ENCODE measurements around the gene NPY1R.

The NPY1R gene

DNA sequence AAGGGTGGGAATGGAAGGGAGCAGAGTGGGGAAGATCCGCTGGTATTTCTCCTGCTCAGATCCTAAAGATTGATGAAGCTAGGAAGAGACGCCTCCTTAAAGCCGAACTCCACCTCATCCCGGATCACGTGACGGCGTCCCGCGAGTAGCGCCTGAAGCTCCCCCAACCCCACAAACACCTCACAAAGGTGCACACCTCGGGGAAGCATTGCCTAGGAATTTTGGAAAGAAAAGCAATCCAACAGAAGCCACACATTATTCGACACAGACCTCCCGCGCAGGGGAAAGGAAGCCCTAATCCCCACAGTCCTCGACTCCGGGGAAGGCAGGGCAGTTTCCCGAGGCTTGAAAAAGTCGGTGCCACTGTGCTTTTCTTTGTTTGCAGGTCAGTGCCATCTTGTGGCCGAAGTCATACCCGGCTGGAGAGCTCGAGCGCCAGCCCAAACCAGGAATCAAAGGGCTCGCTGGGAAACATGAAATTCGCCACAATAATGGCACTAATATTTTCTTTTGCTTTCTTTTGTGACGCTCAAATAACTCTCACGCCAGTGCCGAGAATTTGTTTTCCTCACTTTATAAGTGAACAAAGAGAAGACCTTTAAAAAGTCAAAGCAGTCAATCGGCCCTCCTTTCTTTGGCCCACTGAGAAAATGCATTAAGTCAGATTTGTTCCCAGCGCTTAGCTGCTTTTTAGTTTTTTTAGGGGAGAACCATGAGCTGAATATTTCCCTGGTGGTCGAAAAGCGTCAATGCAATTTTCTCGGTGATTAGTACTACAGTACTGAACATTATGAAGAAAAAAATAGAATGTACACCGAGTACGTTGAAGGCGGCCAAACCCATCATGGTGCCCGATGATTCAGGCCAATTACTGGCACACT, at the start of gene NPY1R:
Gene NPY1R, minus strand, starts transcription at position 71 of the 881 bp plus-strand sequence. CDS start 6,042 bp downstream, outside the sequence.
- peak in 1 of 4 experiments; percentile 1 for DNase-seq

DNA sequence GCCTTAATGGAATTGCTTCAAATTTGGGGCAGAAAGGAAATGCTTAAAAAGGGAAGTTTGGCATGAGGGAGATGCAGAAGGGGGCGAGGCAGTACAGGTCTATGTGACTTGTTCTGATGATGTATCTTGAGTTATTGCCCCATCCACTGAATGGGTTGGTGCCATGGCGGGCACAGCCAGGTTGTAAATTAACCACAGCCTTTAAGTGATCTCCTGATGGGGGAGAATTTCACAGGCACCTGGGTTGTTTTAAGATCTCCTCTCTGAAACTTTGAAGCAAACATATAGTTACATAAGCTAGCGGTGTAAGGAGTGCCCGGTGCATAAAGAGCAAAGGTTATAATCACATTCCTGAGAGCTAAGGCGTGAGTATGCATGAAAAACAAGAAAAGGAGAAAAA, 48.3 kb upstream of the NPY1R start:
- DNase-seq, result no peak

DNA sequence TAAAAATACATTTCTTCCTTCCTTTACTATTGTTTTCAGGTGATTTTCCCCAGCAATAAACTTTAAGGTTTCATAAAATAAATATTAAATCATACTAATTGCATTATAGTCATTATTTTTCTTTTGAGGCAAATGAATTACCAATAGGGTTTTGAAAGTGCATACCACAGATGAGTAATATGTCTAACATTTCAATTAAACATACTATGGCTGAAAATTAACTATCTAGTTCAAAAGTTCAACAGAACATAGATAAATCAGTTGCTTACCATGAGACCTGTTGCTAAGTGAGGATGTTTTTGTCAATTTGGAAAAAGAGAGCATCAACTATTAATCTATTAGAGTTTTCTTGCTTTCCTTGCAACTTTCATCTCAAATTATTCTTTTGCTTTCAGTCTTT, 46.3 kb upstream of the NPY1R start:
- no peak for DNase-seq

DNA sequence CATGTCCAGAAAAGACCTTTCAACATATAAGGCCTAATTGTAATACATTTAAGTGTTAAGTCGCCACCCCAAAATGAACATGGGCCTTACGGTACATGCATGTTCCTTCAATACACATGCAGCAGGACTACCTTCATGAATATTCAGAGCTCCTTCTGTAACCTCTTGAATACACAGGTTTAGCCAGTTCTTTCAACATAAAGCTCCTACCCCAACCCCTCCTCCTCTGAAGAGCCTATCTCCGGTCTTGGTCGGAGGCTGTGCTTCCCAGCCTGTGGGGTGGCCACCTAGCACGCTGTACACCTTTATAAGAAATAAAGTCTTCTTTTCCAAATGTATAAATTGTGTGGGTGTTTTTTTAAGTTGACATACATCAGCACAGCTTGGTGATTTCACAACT, 39.6 kb upstream of the NPY1R start:
- no peak for DNase-seq

DNA sequence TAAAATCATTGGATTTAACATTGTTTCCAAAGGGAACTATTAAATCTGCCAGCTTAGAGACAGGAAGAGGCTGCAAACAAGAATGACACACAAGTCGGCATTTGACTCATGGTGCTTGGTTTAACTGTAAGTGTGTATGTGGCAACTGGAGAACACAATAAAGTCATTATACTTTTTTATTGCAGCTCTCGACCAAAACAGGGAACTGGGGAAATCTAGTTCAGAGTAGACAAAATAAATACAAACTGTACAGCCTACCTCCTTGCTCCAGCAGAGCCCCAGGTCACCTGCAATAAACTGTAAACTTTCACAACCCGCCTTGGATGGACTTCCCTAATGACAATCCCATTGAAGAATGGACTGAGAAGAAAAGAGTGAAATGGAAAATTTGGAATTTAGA, 35.3 kb upstream of the NPY1R start:
- no peak for DNase-seq

DNA sequence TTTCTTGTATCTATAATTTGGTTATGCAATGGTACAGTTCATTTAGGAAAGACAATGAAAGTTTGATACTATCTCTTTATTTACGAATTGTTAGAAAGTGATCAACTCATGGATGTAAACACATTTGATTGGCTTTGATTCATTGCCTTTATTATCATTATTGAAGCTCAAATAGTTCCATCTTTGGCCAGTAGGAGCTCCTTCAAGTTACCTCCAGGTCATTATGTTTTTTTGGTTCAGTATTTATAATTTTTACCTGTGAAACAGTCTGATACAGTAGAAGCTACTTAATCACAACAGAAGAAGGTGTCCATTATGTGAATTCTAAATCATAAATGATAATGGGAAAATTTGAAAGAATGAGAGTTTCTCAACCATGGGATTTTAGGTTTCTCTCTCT, 23.7 kb upstream of the NPY1R start:
- DNase-seq, result no peak

DNA sequence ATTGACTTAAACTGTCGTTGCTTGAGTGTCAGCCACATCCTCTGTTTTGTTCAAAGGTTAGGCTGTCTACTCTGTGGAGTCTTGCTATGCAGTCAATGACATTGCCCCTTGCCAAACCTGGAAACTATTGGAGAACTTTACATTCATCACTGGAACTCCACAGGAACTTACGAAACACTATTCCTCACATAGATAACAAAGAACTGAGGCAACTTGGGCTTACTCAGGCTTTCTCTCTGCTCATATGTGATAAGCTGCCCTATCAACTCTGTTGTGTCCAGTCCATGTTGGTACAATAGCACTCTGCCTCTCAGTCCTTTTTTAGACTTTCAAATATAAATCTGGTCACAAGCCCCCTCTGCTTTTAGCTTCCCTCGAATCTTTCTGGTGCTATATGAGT, 20.7 kb upstream of the NPY1R start:
- no peak for DNase-seq

DNA sequence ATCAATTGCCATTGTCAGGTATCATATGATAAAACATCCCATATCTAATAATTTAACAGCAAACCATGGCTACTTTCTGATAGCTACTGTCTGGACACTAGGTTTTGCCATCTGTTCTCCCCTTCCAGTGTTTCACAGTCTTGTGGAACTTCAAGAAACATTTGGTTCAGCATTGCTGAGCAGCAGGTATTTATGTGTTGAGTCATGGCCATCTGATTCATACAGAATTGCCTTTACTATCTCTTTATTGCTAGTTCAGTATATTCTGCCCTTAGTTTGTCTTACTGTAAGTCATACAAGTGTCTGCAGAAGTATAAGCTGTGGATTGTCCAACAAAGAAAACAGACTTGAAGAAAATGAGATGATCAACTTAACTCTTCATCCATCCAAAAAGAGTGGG, 18.3 kb upstream of the NPY1R start:
- no peak for DNase-seq

DNA sequence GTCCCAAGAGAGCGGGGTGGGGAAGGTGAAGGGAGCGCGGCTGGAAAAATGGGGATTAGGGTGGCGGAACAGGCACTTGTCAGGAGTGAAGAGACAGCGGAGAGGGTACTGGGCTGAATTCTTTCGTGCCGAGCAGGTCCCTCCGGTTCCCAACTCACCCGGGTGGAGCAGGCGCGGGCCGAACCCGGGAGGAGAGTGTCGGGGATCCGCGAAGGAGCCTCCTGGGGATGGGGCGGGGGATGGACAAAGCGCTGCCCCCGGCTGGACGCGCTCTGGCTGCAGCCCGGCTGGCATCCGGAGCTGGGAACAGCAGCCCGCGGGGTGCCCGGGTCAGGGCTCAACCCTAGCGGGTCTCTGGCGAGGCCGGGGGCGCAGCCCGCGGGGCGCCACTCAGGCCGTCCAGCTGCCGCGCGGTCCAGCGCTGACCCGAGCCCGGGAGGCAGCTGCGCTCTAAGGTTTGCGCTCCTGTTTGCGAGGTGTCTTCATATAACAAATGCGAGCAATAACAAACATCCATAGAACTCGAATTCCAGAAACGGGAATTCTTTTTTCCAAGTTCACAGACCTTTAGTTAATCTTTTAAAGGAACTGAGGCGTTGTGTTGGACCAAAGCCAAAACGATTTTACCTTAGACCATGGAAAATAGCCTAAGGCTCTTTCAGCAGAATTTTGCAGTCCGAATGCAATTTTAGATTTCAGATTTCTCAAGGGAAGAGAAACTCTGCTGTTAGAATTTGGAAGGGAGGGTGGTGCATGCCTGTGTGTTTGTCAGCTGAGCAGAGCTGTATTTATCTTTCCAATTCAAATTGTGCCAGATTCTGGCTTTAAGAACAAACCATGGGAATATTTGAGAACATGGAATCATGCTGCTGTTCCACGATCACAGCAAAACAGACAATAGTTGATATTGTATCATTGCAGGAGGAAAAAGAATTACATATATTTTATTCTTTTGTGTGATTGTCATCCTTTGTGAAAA, 12.0 kb upstream of the NPY1R start:
- DNase-seq, result no peak

DNA sequence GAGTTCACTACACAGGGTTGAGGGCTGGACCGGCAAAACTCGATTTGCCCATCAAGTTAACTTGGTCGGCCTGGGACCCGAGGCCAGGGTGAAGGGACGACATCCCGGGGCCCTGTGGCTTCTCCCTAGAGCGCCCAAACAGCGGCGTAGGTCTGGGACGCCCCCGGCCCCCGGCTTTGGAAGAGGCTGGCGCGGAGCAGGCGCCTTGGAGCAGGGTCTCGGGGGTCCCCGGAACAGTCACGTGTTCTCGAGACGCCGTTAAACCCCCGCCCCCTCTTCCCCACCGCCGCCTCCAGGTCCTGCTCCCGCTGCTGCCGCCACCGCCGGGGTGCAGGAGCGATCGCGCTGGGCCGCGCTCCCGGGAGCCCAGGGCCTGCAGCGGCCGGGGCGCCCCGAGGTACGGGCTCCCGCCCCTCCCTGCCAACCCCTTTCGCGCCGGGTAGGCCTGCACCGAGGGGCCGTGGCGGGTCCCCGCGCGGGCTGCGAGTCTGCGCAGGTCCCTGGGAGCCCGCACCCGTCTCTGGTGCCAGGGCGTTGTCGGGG, 11.3 kb upstream of the NPY1R start, which contains the start of gene NPY5R:
Gene NPY5R, plus strand, starts transcription at position 289 of the 543 bp plus-strand sequence. CDS start 6,382 bp downstream, outside the sequence.
- no peak for DNase-seq

DNA sequence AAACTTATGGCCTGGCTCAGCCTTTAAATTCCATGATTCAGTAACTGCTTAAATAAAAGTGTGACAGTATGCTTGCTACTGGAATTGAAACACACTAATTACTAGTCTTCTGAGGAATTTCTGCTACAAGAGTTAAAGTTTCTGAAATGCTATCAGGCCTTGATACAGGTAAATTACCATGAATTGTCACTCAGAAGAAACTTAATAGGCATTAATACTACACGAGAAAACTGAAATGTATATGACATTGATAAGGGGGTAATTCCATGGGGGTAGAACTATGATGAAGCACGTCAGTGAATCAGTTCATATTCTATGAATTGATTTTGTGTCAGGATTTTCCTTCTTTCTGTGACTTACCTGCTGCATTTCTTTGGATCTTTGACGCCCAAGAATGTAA, 3.0 kb upstream of the NPY1R start:
- no peak for DNase-seq

DNA sequence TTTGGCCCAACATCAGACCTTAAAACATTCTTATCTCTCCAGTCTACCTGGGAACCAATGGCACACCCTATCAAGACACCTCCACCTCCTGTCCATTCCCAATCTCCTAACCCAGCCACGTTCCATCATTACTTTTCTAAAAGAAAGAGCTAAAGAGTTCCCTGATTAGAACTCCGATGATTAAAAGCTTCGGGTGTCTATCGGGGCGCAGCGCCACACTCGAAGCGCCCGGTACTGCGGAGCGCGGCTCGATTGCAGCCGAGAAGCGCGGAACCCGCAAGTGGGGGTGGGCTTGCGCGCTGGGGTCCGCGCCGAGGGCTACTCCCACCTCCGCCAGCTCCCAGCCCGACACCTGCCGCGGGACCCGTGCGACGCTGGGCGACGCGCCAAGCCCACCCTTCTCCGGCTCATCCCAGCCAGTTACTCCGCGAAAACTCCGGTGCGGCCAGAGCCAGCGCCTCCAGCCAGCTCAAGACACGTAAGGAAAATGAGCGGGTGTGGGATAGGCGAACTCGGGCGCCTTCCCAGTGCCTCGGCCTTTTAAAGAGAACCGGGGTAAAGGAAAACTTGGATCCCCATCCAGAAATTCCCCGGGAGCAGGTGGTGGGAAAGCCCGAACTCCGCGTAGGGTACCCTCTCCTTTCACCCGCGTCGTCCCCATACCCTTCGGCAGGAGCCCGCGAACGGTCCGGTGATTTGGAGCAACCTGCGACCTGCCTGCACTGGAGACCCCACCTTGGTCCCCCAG, 593 bp downstream of the NPY1R start:
- no peak for DNase-seq

DNA sequence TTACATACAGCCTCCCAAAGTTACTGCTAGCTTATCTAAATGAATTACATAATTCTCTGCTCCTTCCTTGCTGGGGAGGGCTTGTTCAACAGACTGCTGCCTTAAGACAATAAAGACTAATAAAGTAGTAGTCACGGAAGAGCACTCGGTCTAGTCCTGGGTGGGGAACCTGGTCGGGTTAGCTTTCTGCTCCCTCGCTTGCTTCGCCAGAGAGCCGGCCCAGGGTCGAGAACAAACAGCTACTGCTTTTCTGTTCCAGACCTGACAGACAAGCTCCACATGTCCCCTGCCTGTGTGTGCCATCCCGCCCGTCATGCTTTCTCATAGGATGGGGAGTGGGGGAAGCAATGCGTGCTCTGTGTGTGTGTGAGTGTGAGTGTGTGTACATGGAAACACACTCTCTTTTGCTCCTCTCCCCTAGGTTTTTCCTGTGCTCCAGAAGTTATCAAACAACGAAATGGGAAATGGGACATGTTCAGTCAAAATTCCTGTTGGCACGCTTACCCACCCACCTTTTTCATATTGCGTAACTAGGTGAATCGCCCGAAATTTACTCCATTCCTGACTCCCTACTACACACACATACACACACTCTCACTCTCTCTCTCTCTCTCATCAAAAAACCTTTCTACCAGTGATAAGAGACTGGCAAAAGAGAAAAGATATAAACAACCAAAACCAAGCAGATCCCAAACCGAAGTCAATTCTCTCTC, 1.3 kb downstream of the NPY1R start:
- DNase-seq, result no peak

DNA sequence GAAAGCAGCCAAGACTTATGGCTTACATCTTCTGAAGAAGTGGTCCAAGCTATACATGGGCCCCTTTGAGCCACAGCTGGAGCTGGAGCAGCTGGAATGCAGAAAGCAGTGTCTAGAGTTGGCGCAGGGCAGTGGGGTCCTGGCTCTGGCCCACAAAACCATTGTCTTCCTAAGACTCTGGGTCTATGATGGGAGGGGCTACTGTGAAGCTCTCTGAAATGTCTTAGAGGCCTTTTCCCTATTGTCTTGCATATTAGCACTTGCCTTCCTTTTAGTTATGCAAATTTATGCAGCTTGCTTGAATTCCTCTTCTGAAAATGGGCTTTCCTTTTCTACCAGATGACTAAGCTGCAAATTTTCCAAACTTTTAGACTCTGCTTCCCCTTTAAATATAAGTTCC, 15.3 kb downstream of the NPY1R start:
- DNase-seq, result no peak

DNA sequence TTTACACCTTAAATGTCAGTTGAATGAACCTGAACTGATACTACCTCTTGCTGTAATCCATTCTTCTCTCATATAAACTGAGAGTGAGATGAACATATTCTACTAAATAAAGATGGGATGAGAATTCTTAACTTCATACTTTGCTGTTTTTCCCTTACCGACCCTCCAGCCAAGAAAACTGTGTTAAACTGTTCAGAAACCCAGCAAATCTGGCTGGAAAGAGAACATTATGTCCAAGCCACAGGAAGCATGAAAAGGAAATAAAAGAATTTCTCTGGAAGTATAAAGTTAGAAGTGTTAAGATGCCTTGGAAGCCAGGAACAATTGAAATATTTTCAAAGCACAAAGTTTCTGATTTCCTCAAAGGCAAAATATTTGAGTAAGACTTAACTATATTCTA, 22.9 kb downstream of the NPY1R start:
- DNase-seq, result no peak

DNA sequence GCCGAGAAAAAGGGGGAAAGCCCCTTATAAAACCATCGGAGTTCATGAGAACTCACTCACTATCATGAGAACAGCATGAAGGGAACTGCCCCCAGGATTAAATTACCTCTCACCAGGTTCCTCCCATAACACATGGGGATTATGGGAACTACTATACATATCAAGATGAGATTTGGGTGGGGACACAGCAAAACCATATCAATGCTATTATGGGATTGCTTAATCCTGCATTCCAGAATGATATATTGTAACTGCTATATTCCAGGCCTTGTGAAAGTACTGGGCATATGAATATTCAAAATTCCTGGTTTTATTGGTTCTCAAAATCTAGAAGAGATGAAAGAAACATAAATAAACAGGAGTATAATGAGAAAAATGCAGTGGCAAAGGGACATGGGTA, 29.3 kb downstream of the NPY1R start:
- DNase-seq, result no peak

DNA sequence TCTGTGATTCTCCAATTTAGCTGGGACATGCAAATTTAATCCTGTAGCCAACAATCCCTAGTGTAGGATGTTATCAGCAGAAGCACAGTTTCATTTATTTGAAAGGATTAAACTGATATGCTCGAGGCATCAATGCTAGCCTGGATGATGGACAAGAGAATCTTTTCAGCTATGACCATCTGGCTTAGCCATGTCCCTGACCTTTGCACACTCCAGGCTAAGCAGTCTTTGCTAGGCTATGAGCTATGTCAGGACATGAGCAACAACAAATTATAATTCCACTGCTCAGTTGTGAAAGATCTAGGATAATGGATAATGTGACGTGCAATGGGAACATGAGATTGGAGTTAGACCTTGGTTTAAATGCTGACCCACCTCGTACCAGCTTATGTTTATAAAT, 32.0 kb downstream of the NPY1R start:
- no peak for DNase-seq

DNA sequence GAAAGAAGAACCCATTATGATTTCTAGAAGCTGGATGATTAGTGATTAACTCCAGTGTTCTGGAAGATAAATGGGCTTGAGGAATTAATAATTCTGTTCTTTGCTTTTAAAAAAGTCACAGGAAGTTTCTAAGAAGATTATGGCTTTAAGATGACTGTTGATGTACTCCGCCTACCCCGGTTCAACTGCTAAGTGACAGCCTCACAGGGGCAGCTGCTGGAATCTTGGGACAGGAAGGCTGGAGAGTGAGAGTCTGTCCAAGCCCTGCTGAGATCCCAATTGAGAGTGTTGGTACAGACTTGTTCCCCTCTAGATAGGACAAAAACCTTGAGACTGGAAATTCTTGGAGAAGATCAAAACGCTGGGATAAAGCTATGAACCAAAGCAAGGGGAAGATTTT, 37.3 kb downstream of the NPY1R start:
- DNase-seq, result no peak

DNA sequence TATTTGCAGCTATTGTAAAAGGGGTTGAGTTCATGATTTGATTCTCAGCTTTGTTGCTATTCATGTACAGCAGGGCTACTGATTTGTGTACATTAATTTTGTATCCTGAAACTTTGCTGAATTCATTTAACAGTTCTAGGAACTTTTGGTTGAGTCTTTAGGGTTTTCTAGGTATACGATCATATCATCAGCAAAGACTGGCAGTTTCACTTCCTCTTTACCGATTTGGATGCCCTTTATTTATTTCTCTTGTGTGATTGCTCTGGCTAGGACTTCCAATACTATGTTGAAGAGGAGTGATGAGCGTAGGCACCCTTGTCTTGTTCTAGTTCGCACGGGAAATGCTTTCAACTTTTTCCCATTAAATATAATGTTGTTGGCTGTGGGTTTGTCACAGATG, 48.1 kb downstream of the NPY1R start:
- DNase-seq, result no peak

DNA sequence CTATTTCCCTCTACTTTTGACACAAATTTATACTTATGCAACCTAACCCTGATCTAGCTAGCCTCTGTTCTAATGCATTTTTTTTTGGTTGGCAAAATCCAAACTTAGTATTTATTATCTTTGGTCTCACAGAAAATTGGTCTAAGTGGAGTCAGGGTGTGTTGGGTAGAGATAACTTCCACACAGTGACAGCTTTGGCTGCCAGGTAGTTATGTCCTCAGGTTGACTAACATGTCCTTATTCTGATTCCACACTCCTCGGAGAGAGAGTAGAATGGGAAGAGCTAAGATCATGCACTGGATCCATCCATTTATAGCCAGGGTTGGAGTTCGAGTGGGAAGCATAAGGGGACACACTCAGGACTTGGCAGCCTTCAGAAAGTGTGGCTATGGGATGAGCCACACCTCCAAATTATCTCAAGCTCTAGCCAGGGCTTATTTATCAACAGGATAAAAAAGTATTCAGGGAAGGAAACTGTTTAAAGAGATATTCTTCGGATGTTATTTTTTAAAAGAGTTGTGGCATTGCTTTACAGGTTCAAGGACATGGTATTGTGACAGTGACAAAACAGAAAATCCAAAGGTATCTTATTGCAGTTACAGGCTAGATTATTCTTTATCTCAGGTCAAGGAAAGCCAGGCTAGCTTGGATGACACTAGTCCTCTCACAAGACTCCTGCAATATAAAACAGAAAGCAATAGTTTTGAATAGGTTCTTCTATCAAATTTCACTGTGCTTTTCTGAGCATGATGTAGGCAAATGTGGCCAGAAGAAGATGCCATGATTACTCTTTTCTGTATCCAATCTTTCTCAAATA, 51.5 kb downstream of the NPY1R start:
- no peak for DNase-seq

DNA sequence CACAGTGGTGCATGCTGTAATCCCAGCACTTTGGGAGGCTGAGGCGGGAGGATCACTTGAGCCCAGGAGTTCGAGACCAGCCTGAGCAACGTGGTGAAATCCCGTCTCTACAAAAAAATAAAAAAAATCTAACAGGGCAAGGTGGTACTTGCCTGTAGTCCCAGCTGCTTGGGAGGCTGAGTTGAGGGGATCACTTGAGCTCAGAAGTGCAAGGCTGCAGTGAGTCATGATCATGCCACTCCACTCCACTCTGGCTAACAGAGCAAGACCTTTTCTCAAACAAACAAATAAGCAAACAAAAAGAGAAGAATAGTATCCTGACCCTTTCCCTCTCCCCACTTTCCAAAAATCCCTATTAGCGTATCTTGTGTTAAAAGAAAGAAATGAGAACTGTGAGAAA, 52.7 kb downstream of the NPY1R start:
- no peak for DNase-seq
